Measurements from ENCODE around the gene KRT77.

GRCh38 chr12:52655251-52655650 is 48.1 kb downstream of the KRT77 start:
- TF ChIP-seq CTCF (IDR thresholded peaks at IDR 0.05) (no peak), POLR2A (IDR thresholded peaks at IDR 0.05) (no peak), POLR2AphosphoS5 (IDR thresholded peaks at IDR 0.05; ENCODE audit: insufficient read depth in 1 of 2, low read depth in 1 of 2) (no peak)

Measured in vagina (tissue), 2 donors.